NCI-H1092 treated with DMSO at 0.1 percent for 48 hours (cell line): ENCODE data around the gene ZBTB37.
"Not testable (repeated sequence)": the region's sequence is repeated elsewhere in the genome, so short reads cannot be mapped to it uniquely, and the experiment has no call there.

Experiments
- DNase-seq: peaks from one replicate; lab custom pipeline; 2025; lab: John Stamatoyannopoulos, UW

ZBTB37 gene

GRCh38 chr1:173913111-173913510, 44.9 kb downstream of the ZBTB37 start:
- no peak for DNase-seq

GRCh38 chr1:173914366-173914871, 46.2 kb downstream of the ZBTB37 start:
- no peak for DNase-seq

- no peak for DNase-seq
These were observed 47.4 kb downstream of the ZBTB37 start for GRCh38 chr1:173915596-173915995.

GRCh38 chr1:173916667-173917066, 48.5 kb downstream of the ZBTB37 start:
- no peak for DNase-seq

- DNase-seq, result no peak
These were observed 49.0 kb downstream of the ZBTB37 start, which contains the start of gene SERPINC1 for GRCh38 chr1:173917149-173917548. TSS of gene SERPINC1 (minus strand) at chr1:173917327. CDS start at chr1:173917259, 68 bp downstream.

- no peak for DNase-seq
These were observed 49.7 kb downstream of the ZBTB37 start for GRCh38 chr1:173917635-173918493.

- DNase-seq, result no peak
These were observed 52.7 kb downstream of the ZBTB37 start for GRCh38 chr1:173920861-173921260.

GRCh38 chr1:173925306-173926242, 57.4 kb downstream of the ZBTB37 start:
- no peak for DNase-seq

- DNase-seq, result not testable (repeated sequence)
These were observed 62.4 kb downstream of the ZBTB37 start for GRCh38 chr1:173930541-173930940.

GRCh38 chr1:173934440-173934839, 66.3 kb downstream of the ZBTB37 start:
- DNase-seq, result no peak

- DNase-seq, result no peak
These were observed 68.9 kb downstream of the ZBTB37 start for GRCh38 chr1:173937062-173937461.

GRCh38 chr1:173946380-173946921, 78.3 kb downstream of the ZBTB37 start:
- no peak for DNase-seq

- DNase-seq, result no peak
These were observed 80.4 kb downstream of the ZBTB37 start for GRCh38 chr1:173948594-173948993.
